ENCODE data around the gene TMEM109.
A peak's percentile ranks its signal among the peaks of the same experiment; 100 is the strongest.

The TMEM109 gene

DNA sequence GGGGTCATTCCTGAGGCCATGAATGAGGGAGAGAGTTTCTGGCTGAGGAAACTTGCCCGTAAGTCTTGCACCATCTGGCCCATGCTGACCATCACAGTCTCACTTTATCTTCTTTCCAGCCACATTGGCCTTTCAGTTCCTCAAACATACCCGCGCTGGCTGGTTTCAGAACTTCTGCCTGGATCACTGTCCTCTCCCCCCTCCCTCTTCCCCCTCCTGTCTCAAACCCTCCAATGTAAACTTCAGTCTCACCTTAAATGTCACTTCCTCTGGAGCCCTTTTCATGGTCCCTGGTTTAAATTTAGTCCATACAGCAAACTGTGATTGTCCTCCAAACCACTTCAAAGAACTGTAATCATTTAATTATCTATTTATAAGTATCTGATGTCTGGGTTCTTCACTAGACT lies 3.7 kb upstream of the TMEM109 start:
- no peak for DNase-seq (ENCODE audit: low spot score)

GRCh38 chr11:60910711-60911380 lies 3.1 kb upstream of the TMEM109 start:
- DNase-seq (ENCODE audit: low spot score): no peak

DNA sequence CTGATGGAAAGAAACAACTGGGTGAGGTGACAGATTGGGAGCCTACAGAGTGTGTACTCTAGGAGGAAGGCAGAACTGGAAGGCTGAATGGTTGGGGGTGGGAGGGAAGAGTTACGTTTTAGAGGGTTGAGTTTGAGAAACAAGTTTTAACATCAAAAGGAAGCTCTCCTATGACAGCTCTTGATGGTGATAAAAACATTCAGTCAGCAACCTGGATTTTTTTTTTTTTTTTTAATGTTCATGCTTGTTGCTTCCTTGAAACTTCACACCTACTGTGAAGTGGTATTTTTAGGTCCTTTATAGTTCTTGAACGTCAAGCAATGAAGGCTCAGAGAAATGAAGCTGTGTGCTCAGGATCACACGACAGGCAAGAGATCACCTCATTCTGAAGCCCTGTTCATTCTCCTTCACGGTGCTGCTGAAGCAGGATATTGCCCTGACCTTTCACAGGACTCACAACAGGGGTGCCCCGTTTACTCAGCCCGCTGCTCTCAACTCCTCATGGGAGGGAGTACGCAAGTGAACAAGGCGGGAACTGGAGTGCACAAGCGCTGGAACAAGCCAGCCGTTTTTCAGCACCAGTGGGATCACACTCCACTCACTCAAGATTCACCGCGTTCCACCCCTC lies 1.6 kb upstream of the TMEM109 start:
- DNase-seq (ENCODE audit: low spot score): no peak

GRCh38 chr11:60912851-60913528 lies 968 bp upstream of the TMEM109 start:
- no peak for DNase-seq (ENCODE audit: low spot score)

GRCh38 chr11:60914633-60915247 lies 782 bp downstream of the TMEM109 start:
- DNase-seq (ENCODE audit: low spot score): peak; percentile 78

GRCh38 chr11:60915248-60915914 lies 1.4 kb downstream of the TMEM109 start:
- DNase-seq (ENCODE audit: low spot score): no peak

- DNase-seq (ENCODE audit: low spot score): no peak
These were observed 2.8 kb downstream of the TMEM109 start for GRCh38 chr11:60916669-60917206.

- DNase-seq (ENCODE audit: low spot score): no peak
These were observed 3.3 kb downstream of the TMEM109 start for GRCh38 chr11:60917267-60917666.

DNA sequence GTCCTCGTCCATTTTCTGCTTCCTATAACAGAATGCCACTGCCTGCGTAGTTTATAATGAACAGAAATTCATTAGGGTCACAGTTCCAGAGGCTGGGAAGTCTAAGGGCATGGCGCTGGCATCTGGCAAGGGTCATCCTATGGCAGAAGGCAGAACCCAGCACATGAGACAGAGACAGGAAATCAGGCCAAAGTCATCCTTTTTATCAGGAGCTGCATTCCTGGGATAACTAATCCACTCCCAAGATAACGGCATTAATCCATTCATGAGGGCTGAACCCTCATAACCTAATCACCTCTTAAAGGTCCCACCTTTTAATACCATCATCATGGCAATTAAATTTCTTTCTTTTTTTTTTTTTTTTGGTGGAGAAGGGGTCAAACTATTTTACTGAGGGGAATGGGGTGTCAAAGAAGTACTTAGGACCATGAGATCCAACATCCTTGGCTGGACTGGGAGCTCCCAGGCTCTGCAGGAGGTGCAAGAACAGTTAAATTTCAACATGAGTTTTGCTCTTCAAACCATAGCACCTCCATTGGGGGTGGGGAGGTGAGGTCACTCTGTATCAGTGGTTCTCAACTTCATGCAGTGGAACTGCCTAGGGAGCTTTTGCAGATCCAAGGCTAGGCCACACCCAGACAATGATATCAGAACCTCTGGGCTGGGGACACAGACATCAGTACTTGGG lies 4.4 kb downstream of the TMEM109 start:
- DNase-seq (ENCODE audit: low spot score): no peak

- no peak for DNase-seq (ENCODE audit: low spot score)
These were observed 4.9 kb downstream of the TMEM109 start for GRCh38 chr11:60918939-60919265.

GRCh38 chr11:60919320-60919719 lies 5.4 kb downstream of the TMEM109 start:
- DNase-seq (ENCODE audit: low spot score): no peak

- no peak for DNase-seq (ENCODE audit: low spot score)
These were observed 6.0 kb downstream of the TMEM109 start for GRCh38 chr11:60919956-60920355.

DNA sequence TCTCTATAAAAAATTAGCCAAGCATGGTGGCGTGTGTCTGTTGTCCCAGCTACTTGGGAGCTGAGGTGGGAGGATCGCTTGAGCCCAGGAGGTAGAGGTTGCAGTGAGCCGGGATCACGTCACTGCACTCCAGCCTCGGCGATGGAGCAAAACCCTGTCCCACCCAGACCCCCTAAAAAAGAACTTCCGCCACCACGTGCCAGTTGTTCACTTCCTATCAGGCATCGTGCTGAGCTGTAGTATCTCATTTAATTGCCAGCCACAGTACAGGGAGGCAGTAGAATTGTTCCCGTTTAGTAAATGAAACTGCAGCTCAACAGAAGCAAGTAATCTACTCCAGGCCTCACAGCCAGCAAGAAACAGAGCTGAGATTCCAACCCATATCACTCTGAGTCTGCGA lies 7.3 kb downstream of the TMEM109 start:
- DNase-seq (ENCODE audit: low spot score): no peak

GRCh38 chr11:60921777-60922335 lies 7.9 kb downstream of the TMEM109 start:
- no peak for DNase-seq (ENCODE audit: low spot score)

GRCh38 chr11:60922906-60923305 lies 8.9 kb downstream of the TMEM109 start:
- DNase-seq (ENCODE audit: low spot score): no peak

DNA sequence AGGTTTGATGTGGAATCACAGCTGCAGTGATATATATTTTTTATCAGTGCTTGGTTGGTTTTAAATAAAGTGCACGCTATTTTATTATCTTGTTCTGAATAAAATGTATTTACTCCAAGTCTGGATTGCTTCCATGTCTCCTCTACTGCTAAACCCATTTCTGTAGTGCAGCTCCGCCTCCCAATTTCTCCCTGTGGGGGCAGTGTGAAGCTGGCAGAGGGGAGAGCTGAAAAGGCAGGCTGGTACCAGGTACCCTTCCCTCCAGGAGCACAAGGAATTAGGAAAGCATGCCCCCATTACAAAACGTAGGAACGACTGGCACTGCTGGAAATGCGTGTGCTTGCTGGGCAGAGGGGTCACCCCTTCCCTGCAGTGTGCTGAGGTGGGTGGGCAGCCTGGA lies 9.4 kb downstream of the TMEM109 start:
- DNase-seq (ENCODE audit: low spot score): no peak

DNA sequence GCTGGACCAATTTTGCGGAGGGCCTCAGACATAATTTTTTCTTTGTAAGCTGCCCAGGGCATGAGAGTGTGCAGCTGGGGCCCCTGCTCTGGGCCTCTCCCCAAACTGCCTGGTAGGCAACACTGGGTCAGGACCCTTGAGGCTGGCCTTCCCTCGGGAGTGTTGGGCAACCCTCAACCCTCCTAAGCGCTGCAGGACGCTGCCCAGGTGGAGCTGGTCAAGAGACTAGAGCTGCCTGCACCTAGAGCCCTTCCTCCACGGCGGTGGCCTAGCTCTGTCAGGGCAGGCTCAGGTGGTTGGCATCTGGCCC lies 9.8 kb downstream of the TMEM109 start:
- no peak for DNase-seq (ENCODE audit: low spot score)

- DNase-seq (ENCODE audit: low spot score): peak; percentile 86
These were observed 10.3 kb downstream of the TMEM109 start, which contains the start of gene TMEM132A for GRCh38 chr11:60924110-60924905. TMEM132A (plus strand) TSS chr11:60924460; CDS start chr11:60924634, 174 bp downstream.

GRCh38 chr11:60924906-60925853 lies 11.2 kb downstream of the TMEM109 start:
- no peak for DNase-seq (ENCODE audit: low spot score)
